ENCODE measurements around the gene VAT1. TPM values are rescaled to one million over a fixed set of nuclear protein-coding genes. Genes with fewer than 3 reads are reported as not detected.

The VAT1 gene
- total RNA-seq, 1 donor from 2014 or later = 243 TPM

- no peak for TF ChIP-seq CTCF (conservative IDR thresholded peaks at IDR 0.05; ENCODE audit: low read depth, low read length)
- DNase-seq (ENCODE audit: low read depth) = no peak
- peak overlapping the region; percentile 98 for H3K4me3 ChIP-seq (ENCODE audit: low read depth, low read length)
Observed at GRCh38 chr17:43020789-43021740, 1.1 kb downstream of the VAT1 start.

- H3K4me3 ChIP-seq (ENCODE audit: low read depth, low read length) = peak overlapping the region; percentile 98
- no peak for TF ChIP-seq CTCF (conservative IDR thresholded peaks at IDR 0.05; ENCODE audit: low read depth, low read length)
- DNase-seq (ENCODE audit: low read depth) = no peak
Observed at GRCh38 chr17:43020030-43020621, 2.1 kb downstream of the VAT1 start.

- no peak overlapping the region for H3K4me3 ChIP-seq (ENCODE audit: low read depth, low read length)
- TF ChIP-seq CTCF (conservative IDR thresholded peaks at IDR 0.05; ENCODE audit: low read depth, low read length) = no peak
- no peak for DNase-seq (ENCODE audit: low read depth)
Observed at GRCh38 chr17:43019418-43019817, 2.8 kb downstream of the VAT1 start.

- no peak for TF ChIP-seq CTCF (conservative IDR thresholded peaks at IDR 0.05; ENCODE audit: low read depth, low read length)
- H3K4me3 ChIP-seq (ENCODE audit: low read depth, low read length) = no peak overlapping the region
- DNase-seq (ENCODE audit: low read depth) = no peak
Observed at GRCh38 chr17:43018932-43019331, 3.3 kb downstream of the VAT1 start.

GRCh38 chr17:43018008-43018853, 4.0 kb downstream of the VAT1 start:
- no peak overlapping the region for H3K4me3 ChIP-seq (ENCODE audit: low read depth, low read length)
- no peak for DNase-seq (ENCODE audit: low read depth)
- no peak for TF ChIP-seq CTCF (conservative IDR thresholded peaks at IDR 0.05; ENCODE audit: low read depth, low read length)

GRCh38 chr17:43016216-43016615, 6.0 kb downstream of the VAT1 start:
- TF ChIP-seq CTCF (conservative IDR thresholded peaks at IDR 0.05; ENCODE audit: low read depth, low read length) = no peak
- H3K4me3 ChIP-seq (ENCODE audit: low read depth, low read length) = no peak overlapping the region
- no peak for DNase-seq (ENCODE audit: low read depth)
